Esophagus squamous epithelium (tissue), 5 donors: ENCODE results near the gene TMEM86A. TPM values are rescaled to one million over a fixed set of nuclear protein-coding genes. Genes with fewer than 3 reads are reported as not detected.
A peak's percentile ranks its signal among the peaks of the same experiment; 100 is the strongest.

Experiments
- DNase-seq: peaks from one replicate; lab custom pipeline; 2025; lab: John Stamatoyannopoulos, UW
- H3K27ac ChIP-seq, 4 donors: fragments of 200-600 bp; sonication (generic); one replicate each; pipeline ENCODE4 v1.5.1; 2016 to 2019; ENCODE audit warnings: mild to moderate bottlenecking in 1 of 4
- H3K27me3 ChIP-seq, 4 donors: fragments of 200-600 bp; sonication (generic); 1 replicate in 3 of 4; 2 replicates in 1 of 4; pipeline versions ENCODE4 v1.5.1 to v1.6.0; 2017 to 2021; ENCODE audit warnings: antibody characterized with exemption in 1 of 4
- H3K36me3 ChIP-seq, 3 donors: fragments of 200-600 bp; sonication (generic); one replicate each; pipeline ENCODE4 v1.5.1; 2016 to 2019
- H3K4me1 ChIP-seq, 3 donors: fragments of 200-600 bp; sonication (generic); one replicate each; pipeline ENCODE4 v1.5.1; 2017 to 2019
- H3K4me3 ChIP-seq, 4 donors: fragments of 200-600 bp; sonication (generic); 1 replicate in 3 of 4; 2 replicates in 1 of 4; pipeline ENCODE4 v1.5.1; 2016 to 2019; ENCODE audit warnings: mild to moderate bottlenecking in 2 of 4, moderate library complexity in 1 of 4
- H3K9me3 ChIP-seq, 3 donors: fragments of 200-600 bp; sonication (generic); one replicate each; pipeline ENCODE4 v1.5.1; 2016 to 2019
- CTCF ChIP-seq, 6 experiments: fragments of 450-650 bp in 4 of 6; fragments of 200-600 bp in 2 of 6; sonication (generic) in 2 of 6; IDR thresholded peaks; one replicate each; pipeline ENCODE4 v1.5.1; 2016 to 2019; ENCODE audit warnings: antibody characterized with exemption in 6 of 6, mild to moderate bottlenecking in 4 of 6, moderate library complexity in 4 of 6
- POLR2A ChIP-seq, 4 donors: fragments of 450-650 bp; IDR thresholded peaks; one replicate each; pipeline ENCODE4 v1.6.1; 2017; ENCODE audit warnings: antibody characterized with exemption in 4 of 4, mild to moderate bottlenecking in 4 of 4, moderate library complexity in 3 of 4
- WGBS, 2 donors: methylation state at CpG; one replicate each; pipeline ENCODE4 v1.1.5; 2018; 5-methylcytosine and 5-hydroxymethylcytosine counted together
- intact Hi-C: fragments of 100-400 bp; cut with DNase I; formaldehyde crosslinking; loops from one replicate; pipeline ENCODE4 v1.15.0; 2022
- total RNA-seq, 4 donors: library from RNA; depleted of rRNA; stranded (reverse); fragments of >200 nt; gene quantifications; one replicate each; pipeline ENCODE4 v1.1.0, GENCODE V29; 2016
- donor health status: DM: yes; HTN: yes; CAD: no.

The TMEM86A gene
- total RNA-seq, 4 donors from 2014 or later, result 0.97 to 4.8 (median 1.5) TPM

- 57 to 66% methylated on average over 4 to 5 of the region's 5 CpGs for WGBS, 2 donors
Measured at GRCh38 chr11:18720091-18720807, 21.7 kb downstream of the TMEM86A start.

GRCh38 chr11:18720808-18721560 is 22.4 kb downstream of the TMEM86A start:
- peak in 1 of 4 donors; percentile 7 for TF ChIP-seq POLR2A (IDR thresholded peaks at IDR 0.05)
- TF ChIP-seq CTCF (IDR thresholded peaks at IDR 0.05), result no peak
- Histone ChIP-seq H3K36me3 (no peaks in the 10 kb centered on the region), H3K4me1 (peaks cover 4 to 23% (median 17%) of the 10 kb centered on the region in 3 donors), H3K27me3 (no peaks in the 10 kb centered on the region), H3K27ac (peak overlapping the region; percentile 39 to 76 (median 68)), H3K9me3 (no peaks in the 10 kb centered on the region), H3K4me3 (peak overlapping the region; percentile 33 to 70 (median 58))
- 0 to 2% methylated on average over 12 to 19 of the region's 41 CpGs for WGBS, 2 donors
- DNase-seq, result no peak
- intact Hi-C loops, result loop anchor here (10.0 kb wide), 1 partner anchor 176 kb away; no protein-coding TSS in a partner anchor

More at GRCh38 chr11:18720091-18720807, 21.7 kb downstream of the TMEM86A start:
- Histone ChIP-seq H3K4me1 (peaks cover 4 to 23% (median 17%) of the 10 kb centered on the region in 3 donors), H3K27ac (peak overlapping the region in 3 of 4 donors; percentile 65 to 76 (median 70)), H3K36me3 (no peaks in the 10 kb centered on the region), H3K27me3 (no peaks in the 10 kb centered on the region), H3K4me3 (peak overlapping the region in 2 of 4 donors; percentile 57 to 70), H3K9me3 (no peaks in the 10 kb centered on the region)
- TF ChIP-seq POLR2A (IDR thresholded peaks at IDR 0.05), result no peak
- no peak for TF ChIP-seq CTCF (IDR thresholded peaks at IDR 0.05)
- intact Hi-C loops, result loop anchor here (10.0 kb wide), 1 partner anchor 175 kb away; no protein-coding TSS in a partner anchor
- DNase-seq, result no peak

- WGBS, 2 donors, result 1 to 7% methylated on average over 2 to 15 of the region's 36 CpGs
- TF ChIP-seq POLR2A (IDR thresholded peaks at IDR 0.05) (no peak), CTCF (IDR thresholded peaks at IDR 0.05) (peak; percentile 61 to 77 (median 70))
- Histone ChIP-seq H3K27ac (peak overlapping the region; percentile 39 to 76 (median 68)), H3K4me1 (peaks cover 4 to 23% (median 17%) of the 10 kb centered on the region in 3 donors), H3K9me3 (no peaks in the 10 kb centered on the region), H3K27me3 (no peaks in the 10 kb centered on the region), H3K4me3 (peak overlapping the region; percentile 33 to 70 (median 58)), H3K36me3 (no peaks in the 10 kb centered on the region)
- DNase-seq, result no peak
- intact Hi-C loops, result loop anchor here (10.0 kb wide), 1 partner anchor 177 kb away; no protein-coding TSS in a partner anchor
Measured at GRCh38 chr11:18721561-18722292, 23.1 kb downstream of the TMEM86A start.

- Histone ChIP-seq H3K36me3 (no peaks in the 10 kb centered on the region), H3K4me1 (peaks cover 4 to 24% (median 17%) of the 10 kb centered on the region in 3 donors), H3K9me3 (no peaks in the 10 kb centered on the region), H3K27ac (peak overlapping the region in 1 of 4 donors; percentile 76), H3K27me3 (no peaks in the 10 kb centered on the region), H3K4me3 (peak overlapping the region in 1 of 4 donors; percentile 57)
- DNase-seq, result no peak
- intact Hi-C loops, result loop anchor here (10.0 kb wide), 1 partner anchor 177 kb away; no protein-coding TSS in a partner anchor
- WGBS, 2 donors, result 64 to 100% methylated on average over 1 of the region's 1 CpG
- no peak for TF ChIP-seq CTCF (IDR thresholded peaks at IDR 0.05)
- no peak for TF ChIP-seq POLR2A (IDR thresholded peaks at IDR 0.05)
Measured at GRCh38 chr11:18722293-18722637, 23.7 kb downstream of the TMEM86A start.
